NCI-H345 (cell line): ENCODE data around the gene ANKS4B.
"Not testable (repeated sequence)": the region's sequence is repeated elsewhere in the genome, so short reads cannot be mapped to it uniquely, and the experiment has no call there.

Source experiments
- DNase-seq: peaks from one replicate; lab custom pipeline; 2025; lab: John Stamatoyannopoulos, UW

ANKS4B gene

GRCh38 chr16:21263640-21264570 lies 30.4 kb downstream of the ANKS4B start:
- DNase-seq = peak; percentile 29

- no peak for DNase-seq
These were observed 31.1 kb downstream of the ANKS4B start for GRCh38 chr16:21264571-21265036.

GRCh38 chr16:21265104-21265837 lies 31.8 kb downstream of the ANKS4B start:
- no peak for DNase-seq

- DNase-seq = no peak
These were observed 33.8 kb downstream of the ANKS4B start for GRCh38 chr16:21267298-21267697.

- DNase-seq = no peak
These were observed 34.7 kb downstream of the ANKS4B start for GRCh38 chr16:21268236-21268635.

- DNase-seq = no peak
These were observed 38.8 kb downstream of the ANKS4B start for GRCh38 chr16:21272253-21272652.

- DNase-seq = not testable (repeated sequence)
These were observed 39.3 kb downstream of the ANKS4B start for GRCh38 chr16:21272763-21273162.

GRCh38 chr16:21274172-21274726 lies 40.8 kb downstream of the ANKS4B start:
- DNase-seq = no peak

GRCh38 chr16:21275529-21275928 lies 42.0 kb downstream of the ANKS4B start:
- no peak for DNase-seq

GRCh38 chr16:21276090-21276489 lies 42.6 kb downstream of the ANKS4B start:
- no peak for DNase-seq

- no peak for DNase-seq
These were observed 43.8 kb downstream of the ANKS4B start for GRCh38 chr16:21277045-21277926.

GRCh38 chr16:21277927-21278706 lies 44.6 kb downstream of the ANKS4B start, which contains the start of gene CRYM:
Gene CRYM, minus strand, starts transcription at chr16:21278290. Its CDS starts 39 bp downstream, at chr16:21278251.
- DNase-seq = peak; percentile 81

- DNase-seq = no peak
These were observed 46.0 kb downstream of the ANKS4B start for GRCh38 chr16:21279501-21279900.

- no peak for DNase-seq
These were observed 48.3 kb downstream of the ANKS4B start for GRCh38 chr16:21281698-21282389.

GRCh38 chr16:21283521-21284289 lies 50.2 kb downstream of the ANKS4B start:
- DNase-seq = peak; percentile 21

GRCh38 chr16:21284414-21284813 lies 50.9 kb downstream of the ANKS4B start:
- no peak for DNase-seq

GRCh38 chr16:21285314-21285713 lies 51.8 kb downstream of the ANKS4B start:
- DNase-seq = no peak

GRCh38 chr16:21289789-21290188 lies 56.3 kb downstream of the ANKS4B start:
- not testable (repeated sequence) for DNase-seq
